ENCODE results near the gene ITGB7. TPM values are rescaled to one million over a fixed set of nuclear protein-coding genes. Genes with fewer than 3 reads are reported as not detected.

ITGB7 gene
- polyA plus RNA-seq, 1 donor (not counting 4 experiments of a cell fraction or from before 2014, with no cell fraction given), result 0.83 TPM

- H3K27ac ChIP-seq (ENCODE audit: control insufficient read depth, insufficient read depth, low read length), result no peak overlapping the region
- no peak overlapping the region for H2AFZ ChIP-seq (ENCODE audit: control insufficient read depth, low read length)
- H4K20me1 ChIP-seq (ENCODE audit: control insufficient read depth, extremely low read depth, insufficient read depth, low read length), result no peaks in the 10 kb centered on the region
- H3K4me2 ChIP-seq (ENCODE audit: control insufficient read depth, extremely low read depth, insufficient read depth, low read depth, low read length), result no peak overlapping the region
- no peaks in the 10 kb centered on the region for H3K9me3 ChIP-seq (ENCODE audit: control insufficient read depth, low read depth, low read length)
- H3K79me2 ChIP-seq (ENCODE audit: control insufficient read depth, insufficient read depth, low read length), result no peaks in the 10 kb centered on the region
- H3K4me1 ChIP-seq (ENCODE audit: control insufficient read depth, extremely low read depth, insufficient read depth, low read length), result peaks cover 16% of the 10 kb centered on the region
- FAIRE-seq (no peak), DNase-seq (ENCODE audit: low read depth, low spot score) (no peak)
- TF ChIP-seq CTCF (optimal IDR thresholded peaks at IDR 0.05 in 1 of 3, IDR thresholded peaks at IDR 0.05 in 1 of 3, conservative IDR thresholded peaks at IDR 0.05 in 1 of 3; ENCODE audit: extremely low read depth in 1 of 3, insufficient read depth in 2 of 3, low read length in 3 of 3) (no peak), EZH2 (IDR thresholded peaks at IDR 0.05; ENCODE audit: low read length) (no peak)
- H3K36me3 ChIP-seq (ENCODE audit: control insufficient read depth in 2 of 2, extremely low read depth in 1 of 2, insufficient read depth in 2 of 2, low read length in 2 of 2), result peaks cover 0 to 7% of the 10 kb centered on the region in 2 experiments
- no peak overlapping the region for H3K4me3 ChIP-seq (ENCODE audit: control insufficient read depth in 2 of 3, extremely low read depth in 1 of 3, insufficient read depth in 2 of 3, low read depth in 1 of 3, low read length in 3 of 3)
- H3K27me3 ChIP-seq (ENCODE audit: control insufficient read depth, extremely low read depth, insufficient read depth, low read length), result no peaks in the 10 kb centered on the region
- H3K9me1 ChIP-seq (ENCODE audit: control insufficient read depth, extremely low read depth, insufficient read depth, low read length), result no peaks in the 10 kb centered on the region
- dilution Hi-C loops (cut with MboI; ENCODE audit: extremely low pct_ligation_motif_present, low sequenced_read_pairs), result no loop called here
- H3K9ac ChIP-seq (ENCODE audit: control insufficient read depth, extremely low read depth, insufficient read depth, low read length), result no peak overlapping the region
Observed at GRCh38 chr12:53170215-53170614, 36.8 kb downstream of the ITGB7 start.

- FAIRE-seq, result no peak
Observed at GRCh38 chr12:53169644-53170043, 37.4 kb downstream of the ITGB7 start.

More at GRCh38 chr12:53169644-53170043, 37.4 kb downstream of the ITGB7 start:
- Histone ChIP-seq H3K9me3 (ENCODE audit: control insufficient read depth, low read depth, low read length) (no peaks in the 10 kb centered on the region), H3K79me2 (ENCODE audit: control insufficient read depth, insufficient read depth, low read length) (no peaks in the 10 kb centered on the region), H4K20me1 (ENCODE audit: control insufficient read depth, extremely low read depth, insufficient read depth, low read length) (no peaks in the 10 kb centered on the region), H2AFZ (ENCODE audit: control insufficient read depth, low read length) (no peak overlapping the region), H3K4me2 (ENCODE audit: control insufficient read depth, extremely low read depth, insufficient read depth, low read depth, low read length) (no peak overlapping the region), H3K9ac (ENCODE audit: control insufficient read depth, extremely low read depth, insufficient read depth, low read length) (no peak overlapping the region), H3K27me3 (ENCODE audit: control insufficient read depth, extremely low read depth, insufficient read depth, low read length) (no peaks in the 10 kb centered on the region), H3K27ac (ENCODE audit: control insufficient read depth, insufficient read depth, low read length) (no peak overlapping the region), H3K9me1 (ENCODE audit: control insufficient read depth, extremely low read depth, insufficient read depth, low read length) (no peaks in the 10 kb centered on the region), H3K4me3 (ENCODE audit: control insufficient read depth in 2 of 3, extremely low read depth in 1 of 3, insufficient read depth in 2 of 3, low read depth in 1 of 3, low read length in 3 of 3) (no peak overlapping the region), H3K36me3 (ENCODE audit: control insufficient read depth in 2 of 2, extremely low read depth in 1 of 2, insufficient read depth in 2 of 2, low read length in 2 of 2) (peaks cover 0 to 7% of the 10 kb centered on the region in 2 experiments), H3K4me1 (ENCODE audit: control insufficient read depth, extremely low read depth, insufficient read depth, low read length) (peaks cover 13% of the 10 kb centered on the region)
- TF ChIP-seq CTCF (optimal IDR thresholded peaks at IDR 0.05 in 1 of 3, IDR thresholded peaks at IDR 0.05 in 1 of 3, conservative IDR thresholded peaks at IDR 0.05 in 1 of 3; ENCODE audit: extremely low read depth in 1 of 3, insufficient read depth in 2 of 3, low read length in 3 of 3) (no peak), EZH2 (IDR thresholded peaks at IDR 0.05; ENCODE audit: low read length) (no peak)
- no peak for DNase-seq (ENCODE audit: low read depth, low spot score)
- dilution Hi-C loops (cut with MboI; ENCODE audit: extremely low pct_ligation_motif_present, low sequenced_read_pairs), result no loop called here

Measured in keratinocyte (primary cell).